ENCODE measurements around the gene ARFRP1.

GRCh38 chr20:63648895-63649589 lies 58.7 kb downstream of the ARFRP1 start:
- TF ChIP-seq CTCF (IDR thresholded peaks at IDR 0.05) (no peak), ZFX (IDR thresholded peaks at IDR 0.05; ENCODE audit: borderline replicate concordance) (no peak)
